NCI-H446 (cell line): ENCODE data around the gene TTLL3.
"Not testable (repeated sequence)": the region's sequence is repeated elsewhere in the genome, so short reads cannot be mapped to it uniquely, and the experiment has no call there.

Source experiments
- DNase-seq, 2 experiments: peaks; one replicate each; lab custom pipeline; 2025; lab: John Stamatoyannopoulos, UW

The TTLL3 gene

GRCh38 chr3:9837701-9838582 lies 27.9 kb downstream of the TTLL3 start:
- DNase-seq: no peak

GRCh38 chr3:9838856-9839255 lies 28.8 kb downstream of the TTLL3 start:
- no peak for DNase-seq

GRCh38 chr3:9841015-9841414 lies 31.0 kb downstream of the TTLL3 start:
- DNase-seq: no peak

GRCh38 chr3:9843715-9844438 lies 33.8 kb downstream of the TTLL3 start, which contains the start of gene RPUSD3:
RPUSD3 (minus strand) TSS chr3:9844008; CDS start chr3:9843990, 18 bp downstream.
- DNase-seq: peak; percentile 83 to 93

GRCh38 chr3:9846231-9846630 lies 36.2 kb downstream of the TTLL3 start:
- DNase-seq: no peak

- no peak for DNase-seq
Observed at GRCh38 chr3:9846931-9847488, 36.9 kb downstream of the TTLL3 start.

GRCh38 chr3:9847870-9848269 lies 37.8 kb downstream of the TTLL3 start:
- not testable (repeated sequence) for DNase-seq

GRCh38 chr3:9848860-9849259 lies 38.8 kb downstream of the TTLL3 start:
- peak in 1 of 2 experiments; percentile 12 for DNase-seq

GRCh38 chr3:9851383-9851782 lies 41.3 kb downstream of the TTLL3 start:
- DNase-seq: not testable (repeated sequence)

- not testable (repeated sequence) for DNase-seq
Observed at GRCh38 chr3:9851926-9852325, 41.9 kb downstream of the TTLL3 start.

GRCh38 chr3:9852528-9852927 lies 42.5 kb downstream of the TTLL3 start:
- no peak for DNase-seq

- not testable (repeated sequence) for DNase-seq
Observed at GRCh38 chr3:9854291-9854940, 44.4 kb downstream of the TTLL3 start.

GRCh38 chr3:9855594-9855993 lies 45.5 kb downstream of the TTLL3 start:
- no peak for DNase-seq

- DNase-seq: no peak
Observed at GRCh38 chr3:9859530-9860025, 49.5 kb downstream of the TTLL3 start.

GRCh38 chr3:9861201-9861600 lies 51.1 kb downstream of the TTLL3 start:
- no peak for DNase-seq

- DNase-seq: no peak
Observed at GRCh38 chr3:9861626-9862130, 51.6 kb downstream of the TTLL3 start.

GRCh38 chr3:9862391-9863057 lies 52.5 kb downstream of the TTLL3 start:
- no peak for DNase-seq

- DNase-seq: no peak
Observed at GRCh38 chr3:9863058-9863772, 53.2 kb downstream of the TTLL3 start.

- DNase-seq: peak in 1 of 2 experiments; percentile 63
Observed at GRCh38 chr3:9864200-9864927, 54.3 kb downstream of the TTLL3 start.

- not testable (repeated sequence) for DNase-seq
Observed at GRCh38 chr3:9865125-9865637, 55.1 kb downstream of the TTLL3 start.
